SK-MEL-5 (cell line): ENCODE results near the gene AIG1. TPM values are rescaled to one million over a fixed set of nuclear protein-coding genes. Genes with fewer than 3 reads are reported as not detected.
"Not testable (repeated sequence)": the region's sequence is repeated elsewhere in the genome, so short reads cannot be mapped to it uniquely, and the experiment has no call there.

Source experiments
- DNase-seq: peaks from one replicate; pipeline ENCODE4 v3.0.0-alpha.2; 2016; ENCODE audit warnings: low read depth, low spot score
- in situ Hi-C: cut with HindIII; loops from 2 replicates; pipeline ENCODE4 v1.10.0; 2016; ENCODE audit warnings: low sequenced_read_pairs, high pct_unique_total_duplicates, low pct_unique_long_range_greater_than_20kb
- total RNA-seq: library from RNA; depleted of rRNA; stranded (reverse); fragments of >200 nt; shearing (Covaris generic); gene quantifications from 2 replicates; pipeline ENCODE4 v1.2.3, GENCODE V29; 2014

Gene AIG1
- total RNA-seq, 1 experiment from 2014 or later = 8.0 TPM

DNA sequence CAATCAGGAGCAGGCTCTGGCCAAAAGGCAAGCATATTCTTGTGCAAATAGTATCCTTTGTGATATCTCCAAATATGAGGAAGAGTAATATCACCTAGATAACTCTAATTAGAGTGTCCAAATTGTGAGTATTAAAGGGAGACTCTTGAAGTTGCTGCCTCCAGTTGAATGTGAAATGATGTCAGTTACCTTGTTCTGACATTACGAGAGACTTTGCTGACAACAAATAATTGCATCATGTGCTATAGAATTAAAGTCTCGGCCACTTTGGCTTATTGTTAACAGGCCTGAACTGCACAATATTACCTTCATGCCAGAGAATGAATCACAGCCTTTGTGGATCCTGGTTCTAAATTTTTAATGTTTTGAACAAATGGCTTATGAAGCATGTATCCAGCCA is 106.5 kb downstream of the AIG1 start:
- in situ Hi-C loops = no loop called here
- no peak for DNase-seq

DNA sequence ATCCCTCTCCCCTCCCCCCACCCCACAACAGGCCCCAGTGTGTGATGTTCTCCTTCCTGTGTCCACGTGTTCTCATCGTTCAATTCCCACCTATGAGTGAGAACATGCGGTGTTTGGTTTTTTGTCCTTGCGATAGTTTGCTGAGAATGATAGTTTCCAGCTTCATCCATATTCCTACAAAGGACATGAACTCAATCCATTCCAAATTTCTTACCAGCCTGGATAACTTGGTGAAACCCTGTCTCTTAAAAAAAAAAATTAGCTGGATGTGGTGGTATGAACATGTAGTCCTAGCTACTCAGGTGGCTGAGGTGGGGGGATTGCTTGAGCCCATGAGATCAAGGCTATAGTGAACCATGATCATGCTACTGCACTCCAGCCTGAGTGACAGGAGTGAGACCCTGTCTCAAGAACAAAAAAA is 107.7 kb downstream of the AIG1 start:
- DNase-seq, in situ Hi-C loops: not testable (repeated sequence)

DNA sequence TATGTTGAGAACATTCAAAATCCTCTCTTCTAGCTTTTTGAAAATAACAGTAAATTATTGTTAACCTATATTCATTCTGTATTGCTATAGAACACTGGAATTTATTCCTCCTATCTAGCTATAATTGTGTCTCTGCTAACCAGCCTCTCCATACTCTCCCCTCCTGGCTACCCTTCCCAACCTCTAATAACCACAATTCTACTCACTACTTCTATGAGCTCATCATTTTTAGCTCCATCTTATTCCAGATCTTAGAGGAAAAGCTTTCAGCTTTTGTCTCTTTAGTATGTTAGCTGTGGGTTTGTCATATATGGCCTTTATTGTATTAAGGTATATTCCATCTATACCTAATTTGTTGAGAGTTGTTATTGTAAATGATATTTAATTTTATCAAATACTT is 108.8 kb downstream of the AIG1 start:
- no peak for DNase-seq

DNA sequence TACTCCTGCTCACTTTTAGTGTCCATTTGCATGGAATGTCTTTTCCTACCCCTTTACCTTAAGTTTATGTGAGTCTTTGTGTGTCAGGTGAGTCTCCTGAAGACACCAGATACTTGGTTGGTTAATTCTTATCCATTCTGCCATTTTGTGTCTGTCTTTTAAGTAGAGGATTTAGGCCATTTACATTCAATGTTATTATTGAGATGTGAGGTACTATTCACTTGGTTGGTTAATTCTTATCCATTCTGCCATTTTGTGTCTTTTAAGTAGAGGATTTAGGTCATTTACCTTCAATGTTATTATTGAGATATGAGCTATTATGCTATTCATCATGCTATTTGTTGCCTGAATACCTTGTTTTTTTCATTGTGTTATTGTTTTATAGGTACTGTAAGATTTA is 113.8 kb downstream of the AIG1 start:
- in situ Hi-C loops = no loop called here
- no peak for DNase-seq

More for the DNA sequence above, 108.8 kb downstream of the AIG1 start:
- in situ Hi-C loops = no loop called here

DNA sequence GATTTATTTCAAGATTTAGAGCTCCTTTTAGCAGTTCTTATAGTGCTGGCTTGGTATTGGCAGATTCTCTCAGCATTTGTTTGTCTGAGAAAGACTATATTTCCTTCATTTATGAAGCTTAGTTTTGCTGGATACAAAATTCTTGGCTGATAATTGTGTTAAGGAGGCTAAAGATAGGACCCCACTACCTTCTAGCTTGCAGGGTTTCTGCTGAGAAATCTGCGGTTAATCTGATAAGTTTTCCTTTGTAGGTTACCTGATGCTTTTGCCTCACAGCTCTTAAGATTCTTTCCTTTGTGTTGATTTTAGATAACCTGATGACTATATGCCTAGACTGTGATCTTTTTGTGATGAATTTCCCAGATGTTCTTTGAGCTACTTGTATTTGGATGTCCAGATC is 114.3 kb downstream of the AIG1 start:
- DNase-seq = no peak
- in situ Hi-C loops = no loop called here

DNA sequence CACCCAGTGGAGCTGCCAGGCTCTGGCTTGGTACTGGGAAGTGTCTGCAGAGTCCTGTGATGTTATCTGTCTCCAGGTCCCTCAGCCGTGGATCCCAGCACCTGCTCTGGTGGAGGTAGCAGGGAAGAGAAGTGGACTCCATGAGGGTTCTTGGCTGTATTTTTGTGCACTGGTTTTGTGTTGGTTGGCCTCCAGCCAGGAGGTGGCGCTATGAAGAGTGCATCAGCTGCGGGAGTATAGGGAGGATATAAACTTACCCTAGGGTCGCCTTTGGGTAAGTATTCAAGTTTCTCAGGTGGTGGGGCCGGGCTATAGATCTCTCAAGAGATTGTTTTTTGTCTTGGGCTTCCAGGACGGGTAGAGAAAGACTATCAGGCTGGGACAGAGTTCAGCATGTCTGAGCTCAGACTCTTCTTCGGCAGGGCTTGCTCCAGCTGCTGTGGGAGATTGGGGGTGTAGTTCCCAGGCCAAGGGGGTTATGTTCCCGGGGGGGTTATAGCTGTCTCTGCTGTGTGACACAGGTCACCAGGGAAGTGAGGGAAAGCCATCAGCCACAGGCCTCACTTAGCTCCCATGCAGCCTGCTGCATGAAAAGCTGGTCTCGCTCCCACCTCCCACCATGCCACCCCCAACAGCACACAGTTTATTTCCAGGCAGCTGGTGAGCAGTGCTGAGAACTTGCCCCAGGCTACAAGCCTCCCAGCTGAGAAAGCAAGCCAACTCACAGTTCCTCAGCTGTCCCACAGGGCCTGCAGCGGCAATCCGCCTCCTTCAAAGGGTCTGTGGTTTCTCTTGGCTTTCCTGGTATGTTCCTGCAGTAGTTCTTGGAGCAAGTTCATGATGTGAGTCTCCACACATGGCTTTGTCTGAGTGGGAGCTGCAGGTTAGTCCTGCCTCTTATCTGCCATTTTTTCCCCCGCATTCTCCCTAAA is 115.7 kb downstream of the AIG1 start:
- in situ Hi-C loops = no loop called here
- peak; percentile 13 for DNase-seq

DNA sequence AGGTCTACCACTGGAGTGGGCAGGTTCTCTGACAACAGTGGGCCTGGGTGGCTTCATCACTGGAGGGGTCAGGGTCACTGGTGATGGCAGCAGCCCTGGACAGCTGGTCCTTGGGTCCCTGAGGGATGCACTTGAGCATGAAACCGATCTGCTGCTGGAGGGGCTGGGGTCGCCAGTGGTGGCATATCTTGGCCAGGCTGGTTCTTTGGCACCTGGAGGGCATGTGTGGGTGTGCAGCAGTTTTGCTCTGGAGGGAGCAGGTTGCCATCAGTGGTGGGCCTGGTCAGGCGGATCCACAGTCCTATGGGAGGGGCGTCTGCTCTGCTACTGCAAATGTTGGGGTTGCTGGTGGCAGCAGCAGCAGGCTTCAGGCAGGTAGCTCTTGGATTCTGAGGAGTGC is 117.0 kb downstream of the AIG1 start:
- in situ Hi-C loops = no loop called here
- DNase-seq = no peak

DNA sequence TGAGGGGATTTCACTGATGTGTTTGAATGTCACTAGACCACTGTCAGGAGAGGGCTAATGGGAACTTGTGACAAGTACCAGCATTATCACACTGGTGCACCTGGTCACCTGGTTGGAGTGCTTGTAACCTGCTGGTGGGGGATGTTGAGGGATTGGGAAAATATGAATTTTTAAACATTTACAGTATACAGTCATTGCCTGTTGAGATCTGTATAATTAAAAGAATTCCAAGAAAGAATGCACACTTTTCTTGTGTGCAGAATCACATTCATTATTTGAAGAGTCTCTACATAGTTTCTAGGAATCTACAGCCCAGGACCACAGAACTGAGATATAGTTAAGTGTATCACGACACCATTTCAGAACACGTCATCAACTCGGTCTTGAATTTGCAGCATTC is 118.4 kb downstream of the AIG1 start:
- in situ Hi-C loops = no loop called here

DNA sequence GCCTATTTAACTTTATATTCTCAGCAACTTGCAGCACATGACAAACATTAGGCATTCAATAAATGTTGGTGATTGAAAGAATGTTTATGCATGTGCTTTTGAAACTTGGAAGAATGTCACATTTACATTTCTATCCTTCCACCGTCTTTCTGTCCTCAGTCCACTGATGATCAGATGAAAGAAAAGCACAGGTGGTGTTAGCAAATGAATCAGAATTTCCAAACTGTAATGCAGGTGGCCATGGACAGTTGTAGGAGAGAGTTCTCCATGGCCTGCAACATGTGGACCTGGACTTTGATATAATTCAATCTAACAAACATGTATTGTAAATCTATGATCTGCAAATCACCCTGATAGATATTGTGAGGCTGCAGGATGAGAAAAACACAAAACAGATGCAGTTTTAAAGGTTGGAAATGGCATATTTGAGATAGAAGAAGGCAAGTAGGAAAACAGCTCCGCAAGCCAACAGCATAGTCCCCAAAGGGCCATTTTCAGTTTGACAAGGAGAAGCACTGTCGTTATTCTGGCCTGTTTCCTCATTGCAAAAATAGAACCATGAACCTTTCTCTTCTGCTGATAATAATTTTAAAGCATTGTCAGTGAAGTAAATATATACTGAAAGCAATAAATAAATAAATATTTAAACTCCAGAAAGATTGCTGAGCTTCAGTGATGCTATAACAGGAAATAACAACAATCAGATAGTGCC is 119.4 kb downstream of the AIG1 start:
- in situ Hi-C loops = no loop called here
- no peak for DNase-seq

More for the DNA sequence above, 118.4 kb downstream of the AIG1 start:
- no peak for DNase-seq

DNA sequence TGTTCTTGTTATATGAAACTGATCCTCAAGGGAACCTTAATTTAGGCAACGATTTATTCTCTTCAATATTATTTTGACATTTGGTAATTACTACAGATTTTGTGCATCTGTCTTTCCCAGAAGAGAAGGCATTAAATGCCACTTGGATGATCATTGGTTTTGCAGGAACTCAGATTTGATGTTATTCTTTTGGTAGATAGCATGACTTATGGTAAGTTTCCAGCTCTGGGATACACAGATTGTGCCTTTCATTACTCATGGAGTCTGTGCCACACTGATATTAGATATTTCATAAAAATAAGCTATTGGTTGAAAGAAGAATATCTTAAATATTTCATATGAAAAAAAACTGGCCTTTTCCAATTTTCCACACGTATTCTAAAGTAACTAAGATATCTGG is 120.1 kb downstream of the AIG1 start:
- in situ Hi-C loops = no loop called here
- DNase-seq = no peak

DNA sequence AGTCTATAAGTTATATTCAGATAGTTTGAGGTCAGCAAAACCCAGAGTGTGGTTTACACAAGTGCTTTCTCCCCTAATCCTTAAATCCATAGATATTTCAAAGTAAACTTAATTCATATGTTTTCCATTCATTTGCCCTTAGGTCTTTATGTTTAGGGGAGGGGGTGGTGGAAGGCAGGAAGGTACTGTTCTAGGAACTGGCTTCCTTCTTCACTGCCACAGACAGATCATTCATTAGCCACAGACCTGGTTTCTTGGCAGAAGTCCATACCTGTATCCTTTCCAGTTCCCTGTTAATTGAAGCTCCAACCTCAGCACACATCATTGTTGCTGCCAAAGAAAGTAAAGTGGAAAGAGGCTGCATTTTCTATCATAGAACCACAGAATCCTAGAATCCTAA is 123.0 kb downstream of the AIG1 start:
- DNase-seq = no peak
- in situ Hi-C loops = no loop called here

DNA sequence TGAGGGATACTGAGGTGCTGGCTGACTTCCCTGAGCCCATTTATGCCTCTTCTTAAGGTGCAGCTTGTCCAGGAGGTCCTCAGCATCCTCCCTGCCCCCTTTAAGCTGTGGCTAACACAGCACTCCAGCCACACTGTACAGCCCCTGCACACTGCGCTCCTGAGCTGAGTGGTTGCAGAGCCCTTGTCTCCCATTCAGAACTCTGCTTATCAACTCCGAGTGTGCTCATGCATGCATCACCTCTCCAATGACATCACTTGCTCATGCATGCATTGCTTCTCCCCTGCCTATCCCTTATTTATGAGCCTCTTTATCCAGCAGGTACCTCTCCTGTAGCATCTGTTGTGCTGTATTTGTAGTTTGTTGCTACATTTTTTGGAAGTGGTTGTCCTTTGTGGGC is 124.6 kb downstream of the AIG1 start:
- in situ Hi-C loops = no loop called here
- DNase-seq = no peak

DNA sequence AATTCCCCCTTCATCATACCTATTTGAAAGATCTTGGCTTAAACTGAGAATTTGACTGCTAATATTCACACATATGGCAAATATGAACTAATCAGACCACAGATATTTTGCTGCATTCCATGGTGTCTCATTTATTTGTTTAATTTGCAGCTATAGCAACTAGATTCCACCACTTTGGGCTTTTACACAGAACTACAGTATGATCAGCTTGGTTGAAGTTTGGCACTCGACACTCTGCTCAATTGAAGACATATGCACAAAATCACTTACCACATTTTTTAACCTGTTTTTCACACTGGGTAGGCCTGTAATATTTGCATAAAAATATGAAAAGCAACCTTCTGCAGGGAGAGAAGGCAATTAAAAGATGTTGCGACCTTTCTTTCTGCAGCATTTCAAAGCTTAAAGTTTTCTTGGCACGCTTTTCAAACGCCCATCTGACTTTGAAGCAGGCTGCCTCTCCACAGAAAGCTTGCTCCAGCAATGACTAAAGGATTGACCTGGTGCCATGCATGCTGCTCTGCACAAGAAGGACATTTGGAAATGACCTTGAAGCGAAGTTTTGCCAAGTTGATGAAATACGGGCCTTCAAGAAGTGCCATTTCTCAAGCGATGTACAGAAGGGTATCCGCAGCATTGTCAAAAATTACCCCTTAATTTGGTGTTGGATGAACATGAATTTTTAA is 126.7 kb downstream of the AIG1 start:
- DNase-seq = no peak
- in situ Hi-C loops = no loop called here

DNA sequence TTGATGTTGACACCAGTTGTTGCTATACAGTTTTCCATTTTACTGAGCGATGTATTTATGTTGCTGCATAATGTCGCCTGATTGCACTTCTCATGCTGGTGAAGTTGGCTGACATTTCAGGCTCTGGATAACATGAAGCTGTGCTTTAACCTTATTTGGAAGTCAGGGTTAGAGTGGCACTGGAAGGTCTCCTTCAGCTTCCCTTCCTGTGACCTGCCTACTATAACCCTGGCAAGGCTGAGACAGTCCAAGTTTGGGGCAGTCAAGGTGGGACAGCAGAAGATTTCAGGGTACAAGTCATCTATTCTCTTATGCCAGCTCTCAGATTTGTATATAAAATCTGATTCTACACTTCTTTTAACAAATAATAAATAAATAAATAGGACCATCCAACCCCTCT is 127.6 kb downstream of the AIG1 start:
- in situ Hi-C loops = no loop called here

DNA sequence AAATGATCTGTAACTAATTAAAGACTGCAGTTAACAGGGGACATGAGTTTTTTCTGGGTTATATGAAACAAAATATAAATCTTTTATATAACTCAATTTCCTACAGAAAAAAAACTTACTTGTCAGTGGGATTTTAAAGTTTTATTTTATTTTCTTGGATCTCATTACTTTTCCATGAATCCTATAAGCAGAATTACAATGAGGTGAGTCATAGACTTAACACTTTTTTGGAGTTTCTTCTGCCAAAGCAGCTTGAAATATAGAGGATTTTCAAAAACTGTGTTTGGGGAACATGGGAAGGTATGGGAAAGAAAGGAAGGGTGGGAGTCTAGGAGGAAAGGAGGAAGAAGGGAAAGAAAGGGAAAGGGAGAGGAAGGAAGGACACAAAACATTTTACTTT is 130.7 kb downstream of the AIG1 start:
- no peak for DNase-seq
- in situ Hi-C loops = no loop called here

More for the DNA sequence above, 127.6 kb downstream of the AIG1 start:
- no peak for DNase-seq

DNA sequence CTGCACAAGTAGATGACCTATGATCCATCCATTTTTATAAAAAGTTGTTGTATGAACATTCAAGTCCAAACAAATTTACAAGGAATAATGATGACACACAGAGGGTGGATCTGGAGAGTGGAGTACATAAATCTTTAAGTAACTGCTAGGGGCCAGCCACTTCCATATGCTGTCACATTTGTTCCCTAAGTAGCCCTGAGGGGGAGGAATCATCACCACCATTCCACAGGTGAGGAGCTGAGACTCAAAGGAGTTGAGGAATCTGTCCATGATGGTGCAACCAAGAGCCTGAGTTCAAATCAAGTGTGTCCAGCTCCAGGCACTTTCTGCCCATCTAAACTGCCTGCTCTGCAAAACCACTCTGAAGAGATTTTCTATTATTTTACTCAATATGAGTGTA is 132.1 kb downstream of the AIG1 start:
- DNase-seq = no peak
- in situ Hi-C loops = no loop called here

DNA sequence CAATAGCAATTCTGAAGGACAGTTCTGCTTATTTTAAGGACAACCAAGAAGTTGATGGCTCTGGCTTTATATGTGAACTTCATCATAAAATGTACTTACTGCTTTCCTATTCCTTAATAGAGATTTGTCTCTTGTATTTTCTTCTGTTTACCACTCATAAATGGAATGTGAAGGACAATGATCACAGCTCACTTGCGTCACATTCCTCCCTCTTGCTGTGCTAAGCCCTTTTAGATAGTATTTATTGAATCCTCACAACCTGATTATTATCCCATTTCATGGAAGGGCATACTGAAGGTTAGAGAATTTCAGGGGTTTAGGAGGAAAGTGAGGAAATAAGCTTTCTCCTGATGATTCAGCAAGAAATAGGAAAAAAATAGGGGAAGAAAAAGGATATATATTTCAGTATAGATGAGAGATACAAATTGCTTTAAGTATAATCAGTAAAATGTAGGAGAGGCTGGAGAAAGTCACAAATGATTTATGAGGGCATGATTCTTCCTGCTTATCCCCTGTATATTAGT is 132.9 kb downstream of the AIG1 start:
- in situ Hi-C loops = no loop called here
- no peak for DNase-seq

DNA sequence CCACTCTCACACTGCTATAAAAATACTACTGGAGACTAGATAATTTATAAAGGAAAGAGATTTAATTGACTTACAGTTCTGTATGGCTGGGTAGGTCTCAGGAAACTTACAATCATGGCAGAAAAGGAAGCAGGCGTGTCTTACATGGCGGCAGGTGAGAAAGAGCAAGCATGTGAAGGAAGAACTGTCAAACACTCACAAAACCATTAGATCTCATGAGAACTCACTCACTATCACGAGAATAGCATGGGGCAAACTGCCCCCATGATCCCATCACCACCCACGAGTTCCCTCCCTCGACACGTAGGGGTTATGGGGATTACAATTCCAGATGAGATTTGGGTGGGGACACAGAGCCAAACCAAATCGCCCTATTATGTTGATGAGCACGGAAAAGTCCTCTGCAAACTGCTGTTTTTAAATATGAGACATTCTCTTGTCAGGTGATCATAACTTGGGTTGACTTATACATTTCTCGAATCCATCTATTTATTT is 133.5 kb downstream of the AIG1 start:
- in situ Hi-C loops = no loop called here
- DNase-seq = no peak
